GM12892 (cell line): ENCODE measurements around the gene TRPC4AP.
"Not testable (repeated sequence)": the region's sequence is repeated elsewhere in the genome, so short reads cannot be mapped to it uniquely, and the experiment has no call there.

ENCODE experiments used
- DNase-seq: peaks from one replicate; pipeline ENCODE4 v3.0.0; 2011; ENCODE audit not compliant: insufficient read length
- FAIRE-seq: peaks from 2 replicates; lab custom pipeline; 2011; peaks lifted over from hg19 to GRCh38; lab: Jason Lieb, UNC
- POLR2A ChIP-seq: IDR thresholded peaks from 2 replicates; pipeline ENCODE4 v1.6.1; 2011; ENCODE audit warnings: low read depth, low read length, control low read depth
- POLR2AphosphoS5 ChIP-seq: IDR thresholded peaks from 2 replicates; pipeline ENCODE4 v1.6.1; 2011; ENCODE audit warnings: low read depth, low read length, control low read depth
- TAF1 ChIP-seq: IDR thresholded peaks from 2 replicates; pipeline ENCODE4 v1.6.1; 2011; ENCODE audit warnings: low read depth, mild to moderate bottlenecking, control low read depth, low read length, borderline replicate concordance

Gene TRPC4AP

GRCh38 chr20:35093267-35093884 lies 769 bp upstream of the TRPC4AP start:
- no peak for FAIRE-seq
- no peak for DNase-seq
- no peak for TF ChIP-seq POLR2A
- TF ChIP-seq POLR2AphosphoS5, result no peak
- no peak for TF ChIP-seq TAF1

GRCh38 chr20:35091816-35092523 lies 637 bp downstream of the TRPC4AP start:
- FAIRE-seq (peak; percentile 24), DNase-seq (no peak)

GRCh38 chr20:35088231-35089145 lies 4.1 kb downstream of the TRPC4AP start:
- TF ChIP-seq TAF1 (no peak), POLR2A (no peak), POLR2AphosphoS5 (no peak)
- FAIRE-seq (no peak), DNase-seq (no peak)

More at GRCh38 chr20:35091816-35092523, 637 bp downstream of the TRPC4AP start:
- TF ChIP-seq POLR2A (no peak), TAF1 (no peak), POLR2AphosphoS5 (no peak)

- DNase-seq (no peak), FAIRE-seq (no peak)
- TF ChIP-seq POLR2AphosphoS5, result no peak
- TF ChIP-seq TAF1, result no peak
- TF ChIP-seq POLR2A, result no peak
Measured at GRCh38 chr20:35087791-35088190, 4.8 kb downstream of the TRPC4AP start.

- FAIRE-seq (no peak), DNase-seq (no peak)
- TF ChIP-seq POLR2AphosphoS5 (no peak), POLR2A (no peak), TAF1 (no peak)
Measured at GRCh38 chr20:35087355-35087754, 5.3 kb downstream of the TRPC4AP start.

GRCh38 chr20:35085477-35086225 lies 7.0 kb downstream of the TRPC4AP start:
- DNase-seq (no peak), FAIRE-seq (no peak)
- TF ChIP-seq POLR2AphosphoS5 (no peak), TAF1 (no peak), POLR2A (no peak)

- FAIRE-seq (no peak), DNase-seq (no peak)
- TF ChIP-seq TAF1, result no peak
Measured at GRCh38 chr20:35084998-35085397, 7.6 kb downstream of the TRPC4AP start.

- DNase-seq, FAIRE-seq: not testable (repeated sequence)
Measured at GRCh38 chr20:35080348-35080642, 12.3 kb downstream of the TRPC4AP start.

GRCh38 chr20:35079472-35080347 lies 12.9 kb downstream of the TRPC4AP start:
- TF ChIP-seq POLR2A (no peak), TAF1 (no peak), POLR2AphosphoS5 (no peak)
- no peak for FAIRE-seq
- no peak for DNase-seq

- FAIRE-seq, result no peak
- TF ChIP-seq TAF1 (no peak), POLR2AphosphoS5 (no peak), POLR2A (no peak)
- no peak for DNase-seq
Measured at GRCh38 chr20:35077872-35078271, 14.7 kb downstream of the TRPC4AP start.
